Transverse colon (tissue), 4 donors: ENCODE data around the gene ERCC8. TPM values are rescaled to one million over a fixed set of nuclear protein-coding genes. Genes with fewer than 3 reads are reported as not detected.

ENCODE experiments used
- DNase-seq: peaks from one replicate; pipeline ENCODE4 v3.0.0-alpha.2; 2019
- H3K27ac ChIP-seq, 4 donors: fragments of 200-600 bp; sonication (generic); 2 replicates each; pipeline ENCODE4 v1.5.1; 2016 to 2018; ENCODE audit warnings: inconsistent platforms in 4 of 4
- H3K27me3 ChIP-seq: fragments of 200-600 bp; sonication (generic); 2 replicates; pipeline ENCODE4 v1.5.1; 2017; ENCODE audit warnings: inconsistent platforms
- H3K36me3 ChIP-seq, 4 donors: fragments of 200-600 bp; sonication (generic); 2 replicates each; pipeline ENCODE4 v1.5.1; 2017 to 2019; ENCODE audit warnings: inconsistent platforms in 4 of 4
- H3K4me1 ChIP-seq, 4 donors: fragments of 200-600 bp; sonication (generic); 2 replicates each; pipeline ENCODE4 v1.5.1; 2017 to 2020; ENCODE audit warnings: inconsistent platforms in 4 of 4
- H3K4me3 ChIP-seq, 4 donors: fragments of 200-600 bp; sonication (generic); 1 replicate in 1 of 4; 2 replicates in 3 of 4; pipeline versions ENCODE4 v1.5.1 to v1.6.1; 2017 to 2019; ENCODE audit warnings: inconsistent platforms in 4 of 4
- H3K9me3 ChIP-seq, 2 donors: fragments of 200-600 bp; sonication (generic); 2 replicates each; pipeline ENCODE4 v1.5.1; 2017 to 2019; ENCODE audit warnings: inconsistent platforms in 2 of 2
- EP300 ChIP-seq: sonication (generic); formaldehyde crosslinking; IDR thresholded peaks from one replicate; pipeline ENCODE4 v1.6.1; 2017; ENCODE audit warnings: antibody characterized with exemption, low read depth
- POLR2A ChIP-seq: fragments of 450-650 bp; IDR thresholded peaks from one replicate; pipeline ENCODE4 v1.6.1; 2016; ENCODE audit warnings: antibody characterized with exemption, mild to moderate bottlenecking, moderate library complexity
- POLR2AphosphoS5 ChIP-seq, 3 donors: sonication (generic); formaldehyde crosslinking; IDR thresholded peaks; one replicate each; pipeline ENCODE4 v1.6.1; 2016; ENCODE audit warnings: antibody characterized with exemption in 3 of 3
- WGBS, 2 donors: methylation state at CpG; one replicate each; pipeline ENCODE4 v1.1.5; 2018; ENCODE audit warnings: low coverage in 1 of 2; 5-methylcytosine and 5-hydroxymethylcytosine counted together
- in situ Hi-C, 4 donors: fragments of 200-750 bp; cut with MboI; loops; one replicate each; pipeline versions ENCODE4 v1.15.0 to v1.15.1; 2017; ENCODE audit warnings: low sequenced_read_pairs in 3 of 4, low pct_ligation_motif_present in 1 of 4, low pct_unique_long_range_greater_than_20kb in 1 of 4
- intact Hi-C: fragments of 100-400 bp; cut with DNase I; formaldehyde crosslinking; loops from one replicate; pipeline ENCODE4 v1.15.1; 2023; ENCODE audit warnings: low total_unique reads
- total RNA-seq, 4 donors: library from RNA; depleted of rRNA; stranded (reverse); fragments of >200 nt; gene quantifications; one replicate each; pipeline ENCODE4 v1.1.0, GENCODE V29; 2016
- TF ChIP-seq, protein P1 (sequence below), 5 experiments: fragments of 200-600 bp in 3 of 5; fragments of 450-650 bp in 2 of 5; sonication (generic) in 3 of 5; IDR thresholded peaks; 1 replicate in 2 of 5; 2 replicates in 3 of 5; pipeline ENCODE4 v1.5.1; 2016 to 2017; ENCODE audit warnings: antibody characterized with exemption in 5 of 5, inconsistent platforms in 3 of 5, mild to moderate bottlenecking in 2 of 5, moderate library complexity in 1 of 5

The ERCC8 gene
- total RNA-seq, 4 donors from 2014 or later = 4.8 to 17.3 (median 11.3) TPM

DNA sequence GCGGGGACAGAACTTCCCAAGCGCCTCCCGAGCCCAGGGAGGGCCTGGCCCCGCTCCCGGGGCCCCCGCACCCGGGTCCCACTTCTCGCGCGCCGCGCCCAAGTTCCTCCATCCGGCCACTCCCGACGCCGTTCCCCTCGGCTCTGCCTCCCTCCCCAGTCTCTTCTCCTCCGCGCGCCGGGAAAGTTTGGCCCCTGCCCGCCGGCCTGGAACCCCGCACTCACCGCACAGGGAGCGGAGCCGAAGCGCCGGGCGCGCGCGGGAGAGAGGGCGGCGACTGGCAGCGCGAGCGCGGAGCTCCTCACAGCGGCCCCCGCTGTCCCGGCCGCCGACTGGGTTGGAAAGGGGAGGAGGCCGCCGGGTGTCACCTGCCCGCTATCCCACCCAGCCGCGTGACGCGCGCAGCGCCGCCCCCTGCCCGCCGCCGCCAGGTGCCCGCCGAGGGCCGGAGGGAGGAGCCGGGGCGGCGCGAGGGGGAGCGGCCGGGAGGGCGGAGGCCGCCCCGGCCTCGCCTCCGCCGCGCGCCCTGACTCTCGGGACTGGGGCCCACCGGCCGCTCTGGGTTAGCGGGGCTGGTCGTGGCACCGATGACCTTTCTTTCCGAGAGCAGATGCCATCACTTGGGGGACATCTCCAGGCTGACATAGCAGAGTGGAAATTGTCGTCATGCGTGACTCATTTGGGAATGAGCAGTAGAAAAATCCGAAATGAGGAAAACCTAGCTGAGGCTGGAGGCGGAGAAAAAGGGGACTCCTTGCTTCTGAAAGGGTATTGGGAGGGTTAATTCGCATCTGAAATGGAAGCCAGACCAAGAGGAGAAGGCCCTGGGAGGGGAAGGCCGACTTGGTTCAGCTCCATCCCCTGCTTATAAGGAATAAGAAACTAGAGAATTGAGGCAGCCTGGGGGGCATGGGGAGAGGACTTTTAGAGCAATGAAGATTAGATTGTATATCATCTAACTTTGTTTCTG, 100.6 kb downstream of the ERCC8 start, which contains the start of gene ELOVL7:
Gene ELOVL7 (minus strand): TSS at position 334 of the 970 bp plus-strand sequence. CDS start 56,872 bp downstream, outside the sequence.
- Histone ChIP-seq H3K9me3 (no peaks in the 10 kb centered on the region), H3K27me3 (peaks cover 41% of the 10 kb centered on the region), H3K4me1 (peaks cover 0 to 17% (median 12%) of the 10 kb centered on the region in 4 donors), H3K4me3 (peak within 1 kb of the TSS; percentile 57 to 98 (median 82)), H3K27ac (peak within 1 kb of the TSS; percentile 10 to 82 (median 75)), H3K36me3 (no peaks in the 10 kb centered on the region)
- WGBS, 2 donors = 0 to 1% methylated on average over 2 to 36 of the region's 87 CpGs
- peak; percentile 87 for DNase-seq
- in situ Hi-C loops = no loop called here
- no peak for TF ChIP-seq EP300
- TF ChIP-seq, protein P1, sequence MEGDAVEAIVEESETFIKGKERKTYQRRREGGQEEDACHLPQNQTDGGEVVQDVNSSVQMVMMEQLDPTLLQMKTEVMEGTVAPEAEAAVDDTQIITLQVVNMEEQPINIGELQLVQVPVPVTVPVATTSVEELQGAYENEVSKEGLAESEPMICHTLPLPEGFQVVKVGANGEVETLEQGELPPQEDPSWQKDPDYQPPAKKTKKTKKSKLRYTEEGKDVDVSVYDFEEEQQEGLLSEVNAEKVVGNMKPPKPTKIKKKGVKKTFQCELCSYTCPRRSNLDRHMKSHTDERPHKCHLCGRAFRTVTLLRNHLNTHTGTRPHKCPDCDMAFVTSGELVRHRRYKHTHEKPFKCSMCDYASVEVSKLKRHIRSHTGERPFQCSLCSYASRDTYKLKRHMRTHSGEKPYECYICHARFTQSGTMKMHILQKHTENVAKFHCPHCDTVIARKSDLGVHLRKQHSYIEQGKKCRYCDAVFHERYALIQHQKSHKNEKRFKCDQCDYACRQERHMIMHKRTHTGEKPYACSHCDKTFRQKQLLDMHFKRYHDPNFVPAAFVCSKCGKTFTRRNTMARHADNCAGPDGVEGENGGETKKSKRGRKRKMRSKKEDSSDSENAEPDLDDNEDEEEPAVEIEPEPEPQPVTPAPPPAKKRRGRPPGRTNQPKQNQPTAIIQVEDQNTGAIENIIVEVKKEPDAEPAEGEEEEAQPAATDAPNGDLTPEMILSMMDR (IDR thresholded peaks at IDR 0.05) = peak in 2 of 5 experiments; percentile 39
- TF ChIP-seq POLR2AphosphoS5 (IDR thresholded peaks at IDR 0.05) = peak; percentile 55 to 80 (median 80)
- peak; percentile 83 for TF ChIP-seq POLR2A
- intact Hi-C loops = no loop called here

DNA sequence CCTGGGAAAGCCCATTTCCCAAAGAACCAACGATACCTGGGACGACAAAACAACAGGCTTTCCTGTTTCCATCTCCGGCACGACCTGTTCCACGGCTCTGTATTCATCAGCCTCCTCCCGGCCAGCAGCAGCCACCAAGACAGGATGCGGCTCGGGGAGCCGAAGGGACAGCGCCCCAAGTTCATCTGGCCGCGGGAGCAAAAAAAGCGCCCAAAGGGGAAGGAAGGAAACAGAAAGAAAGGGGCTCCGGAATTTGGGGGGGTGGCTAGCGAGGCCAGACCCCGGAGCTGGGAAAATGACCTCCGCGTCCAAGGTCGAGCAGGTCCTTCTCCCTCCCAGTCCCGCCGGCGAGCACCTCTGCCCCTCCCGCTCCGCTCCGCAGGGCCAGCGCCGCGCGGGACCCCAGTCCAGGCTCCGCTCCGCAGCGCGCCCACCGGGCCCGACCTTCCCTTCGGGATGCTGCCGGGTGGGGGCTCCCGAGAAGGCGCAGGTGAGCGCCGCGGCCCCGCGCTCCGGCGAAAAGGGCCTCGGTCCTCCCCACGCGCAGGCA, 101.4 kb downstream of the ERCC8 start:
- H3K9me3 ChIP-seq = no peaks in the 10 kb centered on the region
- H3K4me1 ChIP-seq = peaks cover 0 to 17% (median 12%) of the 10 kb centered on the region in 4 donors
- TF ChIP-seq POLR2A (no peak), POLR2AphosphoS5 (IDR thresholded peaks at IDR 0.05) (no peak), EP300 (no peak)
- TF ChIP-seq, protein P1 (IDR thresholded peaks at IDR 0.05) = no peak
- peak; percentile 28 for DNase-seq
- intact Hi-C loops (no loop called here), in situ Hi-C loops (no loop called here)
- no peaks in the 10 kb centered on the region for H3K36me3 ChIP-seq
- H3K4me3 ChIP-seq = peak overlapping the region; percentile 57 to 98 (median 82)
- H3K27me3 ChIP-seq = peaks cover 41% of the 10 kb centered on the region
- H3K27ac ChIP-seq = peak overlapping the region; percentile 10 to 82 (median 75)
- WGBS, 2 donors = 1 to 5% methylated on average over 4 to 46 of the region's 49 CpGs

DNA sequence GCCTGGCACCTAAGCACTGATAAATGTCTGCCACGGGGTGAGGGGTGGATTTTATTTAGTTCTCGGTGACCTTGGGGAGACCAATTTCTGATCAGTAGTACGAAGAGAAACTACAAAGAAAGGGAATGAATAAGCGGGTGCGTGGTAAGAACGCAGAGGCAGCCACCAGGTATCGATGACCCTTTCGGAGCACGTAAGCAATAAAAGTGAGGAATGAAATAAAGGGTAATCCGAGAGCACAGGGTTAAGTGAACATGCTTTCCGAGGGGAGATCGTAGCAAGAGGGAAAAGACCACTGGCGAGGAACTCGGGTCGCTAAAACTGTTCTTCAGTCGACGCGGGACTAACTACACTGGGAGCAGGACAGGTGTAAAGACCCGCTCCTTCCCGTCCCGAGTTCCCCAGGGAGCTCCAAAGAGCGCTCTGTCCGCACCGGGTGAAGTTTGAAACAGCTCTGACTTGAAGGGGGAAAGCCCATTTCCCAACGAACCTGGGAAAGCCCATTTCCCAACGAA, 101.9 kb downstream of the ERCC8 start:
- Histone ChIP-seq H3K4me1 (peaks cover 0 to 18% (median 12%) of the 10 kb centered on the region in 4 donors), H3K27me3 (peaks cover 41% of the 10 kb centered on the region), H3K4me3 (peak overlapping the region; percentile 57 to 98 (median 82)), H3K27ac (peak overlapping the region in 2 of 4 donors; percentile 70 to 82), H3K9me3 (no peaks in the 10 kb centered on the region), H3K36me3 (no peaks in the 10 kb centered on the region)
- peak; percentile 24 for DNase-seq
- intact Hi-C loops = no loop called here
- TF ChIP-seq, protein P1 (IDR thresholded peaks at IDR 0.05) = no peak
- in situ Hi-C loops = no loop called here
- 13 to 15% methylated on average over 22 to 26 of the region's 26 CpGs for WGBS, 2 donors

DNA sequence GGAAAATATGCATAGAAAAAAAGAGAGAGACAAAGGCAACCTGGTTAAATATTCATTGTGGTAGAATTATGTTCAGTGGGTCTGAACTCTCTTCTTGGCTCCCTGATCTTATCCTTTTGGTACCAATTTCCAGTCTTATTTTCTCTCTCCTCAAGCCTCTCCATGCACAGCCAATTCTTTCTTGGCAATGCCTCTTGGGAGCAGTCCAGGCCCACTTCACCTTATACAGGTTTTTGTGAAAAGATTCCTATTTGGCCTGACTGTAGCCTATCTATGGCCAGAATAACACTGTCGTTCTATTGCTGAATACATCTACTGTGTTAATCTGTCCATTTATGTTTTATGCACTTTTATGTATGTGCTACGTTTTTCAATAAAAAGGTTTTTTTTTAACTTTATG, 103.5 kb downstream of the ERCC8 start:
- DNase-seq = no peak
- WGBS, 2 donors = 89 to 91% methylated on average over 2 of the region's 2 CpGs
- Histone ChIP-seq H3K9me3 (no peaks in the 10 kb centered on the region), H3K27ac (no peak overlapping the region), H3K4me3 (no peak overlapping the region), H3K27me3 (peaks cover 41% of the 10 kb centered on the region), H3K4me1 (peaks cover 0 to 22% (median 12%) of the 10 kb centered on the region in 4 donors), H3K36me3 (no peaks in the 10 kb centered on the region)
- in situ Hi-C loops = no loop called here
- intact Hi-C loops = no loop called here
- TF ChIP-seq EP300 (no peak), POLR2AphosphoS5 (IDR thresholded peaks at IDR 0.05) (no peak), POLR2A (no peak)
- TF ChIP-seq, protein P1 (IDR thresholded peaks at IDR 0.05) = no peak
